Dedifferentiated amniotic fluid mesenchymal stem cell (primary cell): Measurements from ENCODE around the gene TNNT2.

Source experiments
- DNase-seq: peaks from one replicate; pipeline ENCODE4 v3.0.0-alpha.2; 2016; ENCODE audit errors: extremely low spot score

Gene TNNT2

DNA sequence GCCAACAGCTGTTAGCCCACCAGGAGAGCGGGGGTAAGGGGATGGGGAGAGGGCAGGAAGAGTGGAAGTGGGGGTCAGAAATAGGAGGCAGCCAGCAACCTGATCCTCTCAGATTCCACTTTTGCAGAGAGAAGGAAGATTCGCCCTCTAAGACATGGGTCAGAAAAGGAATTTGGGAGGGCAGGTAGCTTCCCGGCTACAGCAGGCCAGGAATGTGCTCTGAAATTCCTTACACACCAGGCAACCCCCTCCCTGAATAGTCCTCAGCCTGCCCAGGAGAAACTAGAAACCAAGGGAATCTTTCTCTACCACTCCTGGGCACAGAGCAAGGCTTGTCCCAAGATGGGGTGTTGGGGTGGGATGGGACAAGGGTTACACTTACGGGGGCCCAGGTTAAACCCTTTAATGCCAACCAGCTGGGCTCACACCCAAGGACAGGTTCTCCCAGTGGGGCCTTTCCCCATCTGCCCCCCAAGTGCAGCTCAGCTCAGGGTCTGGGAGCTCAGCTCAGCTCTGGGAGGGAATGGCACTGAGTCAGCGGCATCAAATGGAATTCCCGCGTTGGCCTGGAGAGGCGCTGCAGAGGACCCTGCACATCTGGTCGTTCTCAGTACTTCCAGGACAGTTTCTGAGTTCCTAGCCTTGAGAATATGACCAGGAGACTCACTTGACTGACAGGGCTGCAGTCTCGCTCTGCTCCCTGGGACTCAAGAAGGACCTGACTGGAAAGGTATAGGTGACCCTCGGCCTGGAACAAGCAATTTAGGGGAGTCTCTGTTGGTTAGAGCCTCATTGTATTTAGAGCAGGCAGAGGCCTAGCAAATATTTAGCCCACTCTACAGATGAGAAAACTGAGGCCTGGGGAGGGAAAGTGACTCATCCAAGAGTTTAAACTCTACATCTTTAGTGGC is 761 bp downstream of the TNNT2 start:
- DNase-seq = peak; percentile 15

DNA sequence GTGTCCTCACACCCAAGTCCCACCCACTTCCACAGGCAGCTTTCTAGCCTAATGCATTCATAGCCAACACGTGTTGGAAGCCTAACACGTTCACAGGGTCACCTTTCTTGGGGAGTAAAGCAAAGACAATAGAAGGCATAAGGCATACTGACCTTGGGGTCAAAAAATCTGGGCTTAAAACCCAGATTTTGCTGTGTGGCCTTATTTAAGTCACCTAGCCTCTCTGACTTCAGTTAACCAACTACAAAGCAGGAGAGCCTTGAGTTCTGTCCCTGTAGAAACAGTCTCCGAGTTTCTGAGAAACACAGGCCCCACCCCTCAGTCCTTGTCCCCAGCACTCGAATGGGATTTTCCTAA is 1.4 kb downstream of the TNNT2 start:
- DNase-seq = no peak

GRCh38 chr1:201375169-201375568 is 2.3 kb downstream of the TNNT2 start:
- no peak for DNase-seq

DNA sequence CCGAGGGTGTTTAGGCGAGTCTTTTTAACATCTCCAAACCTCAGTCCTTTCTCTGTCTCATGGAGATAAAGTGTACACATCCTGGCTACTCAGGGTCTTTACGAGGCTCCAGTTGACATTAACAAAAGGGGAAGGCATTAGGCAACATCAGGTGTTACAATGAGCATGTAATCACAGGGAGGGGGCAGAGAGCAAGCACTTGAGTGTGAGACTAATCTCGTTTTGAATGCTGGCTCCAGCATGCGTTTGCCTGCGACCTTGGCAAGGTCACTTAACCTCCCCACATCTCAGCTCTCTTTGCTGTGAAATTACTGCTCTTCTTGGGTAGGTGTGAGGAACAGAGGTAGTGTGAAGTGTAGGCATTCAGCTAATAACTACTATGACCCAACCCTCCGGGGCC is 3.1 kb downstream of the TNNT2 start:
- no peak for DNase-seq

- DNase-seq = no peak
Measured at GRCh38 chr1:201371792-201372191, 5.7 kb downstream of the TNNT2 start.

DNA sequence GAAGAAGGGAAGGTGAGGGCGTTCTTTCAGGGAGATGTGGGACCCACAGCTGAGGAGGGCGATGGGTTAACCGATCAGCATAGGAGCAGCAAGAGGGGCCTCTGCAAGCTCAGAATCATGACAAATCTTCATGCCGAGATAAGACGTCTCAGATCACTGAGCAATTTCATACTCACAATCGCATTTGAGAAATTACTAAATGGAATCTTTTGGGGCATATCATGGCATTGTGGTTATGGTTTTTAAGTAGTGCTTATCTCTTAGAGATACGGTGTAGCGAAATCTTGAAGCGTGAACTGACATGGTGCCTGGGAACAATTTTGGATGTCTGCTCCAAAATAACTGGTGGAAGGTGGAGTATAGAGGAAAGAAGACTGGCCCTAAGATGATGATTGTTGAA is 6.2 kb downstream of the TNNT2 start:
- DNase-seq = no peak

DNA sequence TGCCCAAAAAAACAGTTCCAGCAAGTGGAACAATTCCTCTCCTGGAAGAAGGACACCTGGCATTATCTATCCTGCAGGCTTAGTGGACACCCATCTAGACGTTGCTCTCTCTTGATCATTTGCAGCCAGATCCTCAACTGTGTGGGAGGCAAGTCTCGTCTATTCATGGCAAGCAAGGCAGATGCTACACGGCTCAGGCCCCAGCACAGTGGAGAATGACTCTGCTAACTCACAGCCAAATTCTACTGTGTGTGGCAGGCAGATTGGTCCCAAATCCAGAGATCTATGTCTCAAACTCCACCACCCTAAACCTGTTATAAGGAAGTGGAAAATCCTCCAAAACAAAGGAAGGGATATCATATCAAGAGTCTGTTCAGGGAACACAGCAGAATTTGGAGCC is 7.0 kb downstream of the TNNT2 start:
- no peak for DNase-seq

DNA sequence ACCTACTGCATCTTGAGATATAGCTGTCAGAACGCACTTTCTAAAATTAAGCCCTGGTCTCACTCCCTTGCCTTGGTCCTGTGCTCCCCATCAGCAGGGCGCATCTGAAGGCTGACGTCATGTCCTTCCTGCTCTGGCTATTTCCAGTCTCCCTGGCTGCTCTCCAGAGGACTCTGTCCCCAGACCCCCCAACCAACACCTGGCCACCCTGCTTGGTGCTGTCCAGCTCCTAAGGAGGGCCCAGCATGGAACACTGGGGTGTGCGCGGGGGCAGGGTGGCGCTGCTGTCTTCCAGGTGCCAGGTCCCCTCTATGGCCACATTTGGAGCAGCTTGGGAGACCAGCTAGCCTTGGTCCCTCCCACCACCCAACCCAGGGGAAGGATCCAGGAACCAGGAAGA is 8.3 kb downstream of the TNNT2 start:
- no peak for DNase-seq

DNA sequence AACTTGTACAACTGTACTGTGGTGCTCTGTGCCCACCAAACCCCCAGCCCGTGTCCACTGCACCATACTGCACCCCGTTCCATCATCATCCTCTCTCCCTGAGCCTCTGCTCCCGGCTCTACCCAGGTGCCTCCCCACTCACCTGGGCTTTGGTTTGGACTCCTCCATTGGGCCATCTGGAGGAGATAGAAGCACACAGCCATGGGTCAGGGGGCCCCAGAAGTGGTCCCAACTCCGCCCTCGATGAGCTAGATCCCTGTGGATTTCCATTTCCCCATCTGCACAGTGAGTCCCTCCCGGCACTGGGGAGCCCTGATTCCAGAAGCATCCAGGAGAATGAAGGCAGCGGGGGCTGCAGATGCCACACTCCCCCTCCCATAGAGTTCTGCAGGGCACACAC is 10.8 kb downstream of the TNNT2 start:
- no peak for DNase-seq

- DNase-seq = no peak
Measured at GRCh38 chr1:201365251-201365650, 12.2 kb downstream of the TNNT2 start.

- no peak for DNase-seq
Measured at GRCh38 chr1:201364808-201365105, 12.7 kb downstream of the TNNT2 start.

GRCh38 chr1:201363467-201363866 is 14.0 kb downstream of the TNNT2 start:
- no peak for DNase-seq

DNA sequence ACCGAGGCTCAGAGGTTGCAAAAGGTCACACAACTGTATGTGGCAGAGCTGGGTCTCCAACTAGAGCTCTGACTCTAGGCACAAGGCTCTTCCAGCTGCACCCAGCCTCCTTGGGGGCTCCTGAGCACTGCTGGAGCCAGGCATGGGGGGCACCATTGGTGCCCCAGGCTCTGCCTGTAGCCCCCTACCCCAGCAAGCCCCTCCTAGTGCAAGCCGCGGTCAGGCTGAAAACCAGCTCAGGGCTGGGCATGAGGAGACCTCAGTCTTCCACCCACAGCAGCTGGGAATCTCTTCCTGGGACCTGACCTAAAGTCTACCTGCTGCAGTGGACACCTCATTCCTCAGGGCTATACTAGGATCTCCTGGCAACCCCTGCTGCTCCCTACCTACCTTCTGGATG is 14.6 kb downstream of the TNNT2 start:
- no peak for DNase-seq

DNA sequence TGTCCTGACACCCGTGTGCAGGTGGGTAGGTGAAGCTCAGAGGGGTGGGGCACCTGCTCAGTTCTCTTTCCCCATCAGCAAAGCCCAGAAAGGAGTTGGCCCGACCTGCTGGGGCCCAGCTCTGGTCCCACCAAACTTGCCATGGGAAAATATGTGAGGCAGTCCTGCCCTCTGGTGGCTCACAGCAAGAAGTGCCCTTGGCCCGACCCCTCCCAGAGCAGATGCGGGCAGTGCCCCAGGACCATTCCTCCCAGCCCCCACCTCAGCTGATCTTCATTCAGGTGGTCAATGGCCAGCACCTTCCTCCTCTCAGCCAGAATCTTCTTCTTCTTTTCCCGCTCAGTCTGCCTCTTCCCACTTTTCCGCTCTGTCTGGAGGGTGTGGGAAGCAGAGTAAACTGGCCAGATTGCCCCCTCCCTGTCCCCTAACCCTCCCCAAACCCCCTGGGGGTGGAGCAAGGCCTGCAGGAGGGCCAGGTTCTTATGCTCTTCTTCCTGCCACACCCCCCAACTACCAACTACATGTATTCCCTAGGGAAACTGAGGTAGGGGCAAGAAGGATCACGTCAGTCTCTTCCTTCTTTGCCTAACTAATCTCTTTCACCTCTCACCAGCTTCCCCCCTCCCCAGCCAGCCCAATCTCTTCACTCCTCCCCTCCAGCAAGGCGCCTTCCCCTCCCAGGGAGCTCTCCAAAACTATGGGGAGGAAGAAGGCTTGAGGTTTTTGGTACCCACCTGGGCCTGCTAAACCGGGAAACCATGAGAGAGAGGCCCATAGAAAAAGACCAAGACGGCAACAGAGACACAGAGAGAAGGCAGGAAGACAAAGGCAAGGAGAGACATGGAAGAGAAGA is 15.6 kb downstream of the TNNT2 start:
- DNase-seq = peak; percentile 51

- no peak for DNase-seq
Measured at GRCh38 chr1:201360901-201361651, 16.4 kb downstream of the TNNT2 start.

DNA sequence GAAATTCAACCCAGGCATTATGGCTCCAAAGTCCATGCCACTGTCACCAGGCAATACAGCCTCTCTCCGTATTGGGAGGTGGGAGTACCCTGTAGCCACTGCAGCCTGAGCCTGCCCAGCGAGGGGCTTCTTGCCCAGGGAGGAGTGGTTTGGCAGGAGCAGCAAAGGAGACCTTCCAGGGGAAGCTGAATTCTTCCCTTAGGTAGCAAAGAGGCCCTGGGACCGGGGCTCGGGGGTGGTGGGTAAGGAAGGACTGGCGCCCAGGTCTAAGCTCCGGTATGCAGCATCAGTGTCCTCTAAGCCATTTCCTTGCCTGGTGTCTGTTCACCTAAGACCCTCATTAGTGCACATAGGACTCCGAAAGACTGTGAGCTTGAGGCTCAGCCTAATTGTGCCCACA is 17.0 kb downstream of the TNNT2 start:
- DNase-seq = no peak

GRCh38 chr1:201359873-201360210 is 17.6 kb downstream of the TNNT2 start:
- no peak for DNase-seq

GRCh38 chr1:201359031-201359872 is 18.2 kb downstream of the TNNT2 start:
- DNase-seq = no peak

DNA sequence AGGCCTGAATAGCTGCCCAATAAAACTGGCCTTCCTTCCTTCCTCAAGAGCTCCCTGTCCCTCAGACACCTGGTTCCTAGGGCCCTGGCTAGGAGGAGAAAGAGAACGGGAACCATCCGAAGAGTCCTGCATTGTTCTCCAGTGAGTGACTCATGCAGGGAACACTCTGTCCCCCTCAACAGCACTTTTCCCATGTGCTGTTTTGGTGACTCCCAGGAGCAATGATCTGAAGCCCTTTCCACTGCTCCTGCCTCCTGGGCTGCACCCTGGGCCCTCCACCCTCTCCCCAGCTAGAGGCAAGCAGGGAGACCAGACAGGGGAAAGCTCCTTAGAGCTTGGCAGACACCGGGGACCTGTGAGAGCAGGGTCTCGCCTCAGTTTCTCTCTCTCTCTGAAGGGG is 18.9 kb downstream of the TNNT2 start:
- no peak for DNase-seq

DNA sequence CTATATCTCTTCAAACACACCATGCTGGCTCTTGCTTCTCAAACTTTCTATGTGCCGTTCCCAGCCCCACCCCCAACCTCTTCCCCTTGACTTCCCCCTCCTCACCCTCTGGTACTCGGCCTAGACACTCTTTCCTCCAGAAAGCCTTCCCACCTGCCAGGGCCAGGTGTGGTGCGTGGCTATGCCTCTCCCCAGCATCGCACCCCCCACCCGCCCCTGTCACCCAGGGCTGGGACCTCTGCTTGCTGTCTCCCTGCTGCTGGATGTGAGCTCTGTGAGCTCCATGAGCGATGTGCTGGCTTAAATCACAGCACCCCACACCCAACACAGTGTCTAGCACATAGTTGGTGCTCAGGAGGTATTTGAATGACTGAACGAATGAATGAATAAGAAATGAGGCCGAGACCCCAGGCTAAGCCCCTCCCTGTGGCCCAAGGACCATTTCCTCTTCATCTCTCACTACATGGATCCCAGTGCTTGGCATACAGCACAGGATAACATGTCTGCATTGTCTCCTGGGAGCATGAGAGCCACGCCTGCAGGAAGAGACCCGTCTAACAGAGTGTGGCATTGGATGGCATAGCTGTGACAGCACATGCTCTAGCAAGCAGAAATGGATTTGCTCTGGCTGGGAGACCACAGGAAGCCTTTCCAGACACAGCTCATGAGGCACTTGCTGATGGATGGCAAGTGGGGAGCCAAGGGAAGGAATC is 19.7 kb downstream of the TNNT2 start:
- DNase-seq = no peak

DNA sequence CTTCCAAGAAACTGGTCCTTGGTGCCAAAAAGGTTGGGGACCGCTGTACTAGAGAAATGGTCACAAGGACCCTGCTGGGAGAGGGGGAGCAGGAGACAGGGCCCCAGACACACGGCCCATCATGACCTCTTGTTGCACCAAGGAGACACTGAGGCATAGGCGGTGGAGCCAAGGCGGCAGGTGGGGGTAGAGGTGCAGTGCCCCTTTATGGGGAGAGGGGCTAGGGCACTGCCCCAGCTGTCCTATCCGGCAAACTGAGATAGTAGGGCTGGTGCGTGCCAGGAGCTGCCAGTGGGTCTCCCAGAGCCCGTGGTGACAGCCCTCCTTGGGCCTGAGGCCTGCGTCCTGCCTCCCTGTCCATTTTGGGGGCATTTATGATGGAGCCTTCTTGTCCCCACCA is 20.3 kb downstream of the TNNT2 start:
- no peak for DNase-seq
